Ectodermal cell (in vitro differentiated cells): ENCODE results near the gene TMEM132D.
"Not testable (repeated sequence)": the region's sequence is repeated elsewhere in the genome, so short reads cannot be mapped to it uniquely, and the experiment has no call there.

Source experiments
- H3K27ac ChIP-seq: 2 replicates; pipeline ENCODE4 v1.7.0; 2013; ENCODE audit warnings: mild to moderate bottlenecking, low read depth, low read length; ENCODE audit not compliant: insufficient read depth, poor library complexity, severe bottlenecking
- H3K27me3 ChIP-seq: 2 replicates; pipeline ENCODE4 v1.7.0; 2013; ENCODE audit warnings: mild to moderate bottlenecking, low read length; ENCODE audit not compliant: insufficient read depth, control insufficient read depth, poor library complexity, severe bottlenecking
- H3K36me3 ChIP-seq: one replicate; pipeline ENCODE4 v1.7.0; 2013; ENCODE audit warnings: low read length; ENCODE audit not compliant: control insufficient read depth, insufficient read depth
- H3K4me1 ChIP-seq: one replicate; pipeline ENCODE4 v1.7.0; 2013; ENCODE audit warnings: low read length; ENCODE audit not compliant: control insufficient read depth, insufficient read depth
- H3K4me3 ChIP-seq: 2 replicates; pipeline ENCODE4 v1.7.0; 2013; ENCODE audit warnings: low read depth, low read length, control low read depth; ENCODE audit not compliant: insufficient read depth
- H3K9me3 ChIP-seq: 2 replicates; pipeline ENCODE4 v1.7.0; 2013; ENCODE audit warnings: mild to moderate bottlenecking, low read length, moderate library complexity; ENCODE audit not compliant: control insufficient read depth
- whole genome bisulfite sequencing, 2 experiments: methylation state at CpG; one replicate each; pipeline ENCODE4 v1.1.7; 2013; ENCODE audit warnings: missing lambda C conversion rate in 2 of 2; 5-methylcytosine and 5-hydroxymethylcytosine counted together

Gene TMEM132D

GRCh38 chr12:129903092-129903945 lies 506 bp downstream of the TMEM132D start:
- no peak overlapping the region for H3K27ac ChIP-seq
- peaks cover 83% of the 10 kb centered on the region for H3K27me3 ChIP-seq
- no peaks in the 10 kb centered on the region for H3K9me3 ChIP-seq
- 0 to 1% methylated on average over 93 of the region's 93 CpGs for WGBS, 2 experiments
- no peaks in the 10 kb centered on the region for H3K36me3 ChIP-seq
- H3K4me3 ChIP-seq: peak overlapping the region; percentile 46
- peaks cover 3% of the 10 kb centered on the region for H3K4me1 ChIP-seq

- H3K27ac ChIP-seq: no peak overlapping the region
- H3K27me3 ChIP-seq: peaks cover 76% of the 10 kb centered on the region
- H3K36me3 ChIP-seq: no peaks in the 10 kb centered on the region
- H3K4me1 ChIP-seq: peaks cover 3% of the 10 kb centered on the region
- no peaks in the 10 kb centered on the region for H3K9me3 ChIP-seq
- WGBS, 2 experiments: 5 to 8% methylated on average over 19 of the region's 19 CpGs
- peak overlapping the region; percentile 37 for H3K4me3 ChIP-seq
Measured at GRCh38 chr12:129902371-129903091, 1.3 kb downstream of the TMEM132D start.

GRCh38 chr12:129901254-129901653 lies 2.6 kb downstream of the TMEM132D start:
- Histone ChIP-seq H3K36me3 (no peaks in the 10 kb centered on the region), H3K4me1 (peaks cover 3% of the 10 kb centered on the region), H3K27ac (no peak overlapping the region), H3K4me3 (no peak overlapping the region), H3K27me3 (peaks cover 63% of the 10 kb centered on the region), H3K9me3 (no peaks in the 10 kb centered on the region)
- 91 to 94% methylated on average over 2 of the region's 2 CpGs for WGBS, 2 experiments

- Histone ChIP-seq H3K4me3 (no peak overlapping the region), H3K9me3 (no peaks in the 10 kb centered on the region), H3K36me3 (no peaks in the 10 kb centered on the region), H3K27me3 (peaks cover 53% of the 10 kb centered on the region), H3K27ac (no peak overlapping the region), H3K4me1 (peaks cover 3% of the 10 kb centered on the region)
- 92% methylated on average over 10 of the region's 10 CpGs for WGBS, 2 experiments
Measured at GRCh38 chr12:129900306-129900705, 3.5 kb downstream of the TMEM132D start.

- H3K27ac ChIP-seq, H3K4me3 ChIP-seq, H3K36me3 ChIP-seq, H3K9me3 ChIP-seq, H3K4me1 ChIP-seq: not testable (repeated sequence)
- H3K27me3 ChIP-seq: peaks cover 41% of the 10 kb centered on the region
- WGBS, 2 experiments: 89 to 93% methylated on average over 1 of the region's 1 CpG
Measured at GRCh38 chr12:129899045-129899444, 4.8 kb downstream of the TMEM132D start.

GRCh38 chr12:129893691-129894090 lies 10.1 kb downstream of the TMEM132D start:
- Histone ChIP-seq H3K4me1 (no peaks in the 10 kb centered on the region), H3K4me3 (no peak overlapping the region), H3K27me3 (no peaks in the 10 kb centered on the region), H3K36me3 (no peaks in the 10 kb centered on the region), H3K27ac (no peak overlapping the region), H3K9me3 (no peaks in the 10 kb centered on the region)
- WGBS, 2 experiments: 94% methylated on average over 4 of the region's 4 CpGs

- no peak overlapping the region for H3K4me3 ChIP-seq
- H3K27me3 ChIP-seq: no peaks in the 10 kb centered on the region
- H3K36me3 ChIP-seq: no peaks in the 10 kb centered on the region
- H3K27ac ChIP-seq: no peak overlapping the region
- no peaks in the 10 kb centered on the region for H3K9me3 ChIP-seq
- H3K4me1 ChIP-seq: no peaks in the 10 kb centered on the region
- WGBS, 2 experiments: 38 to 45% methylated on average over 4 of the region's 4 CpGs
Measured at GRCh38 chr12:129887101-129887500, 16.7 kb downstream of the TMEM132D start.

GRCh38 chr12:129886541-129886940 lies 17.3 kb downstream of the TMEM132D start:
- Histone ChIP-seq H3K9me3 (no peaks in the 10 kb centered on the region), H3K4me1 (no peaks in the 10 kb centered on the region), H3K36me3 (no peaks in the 10 kb centered on the region), H3K27ac (no peak overlapping the region), H3K4me3 (no peak overlapping the region), H3K27me3 (no peaks in the 10 kb centered on the region)
- 72 to 83% methylated on average over 5 of the region's 5 CpGs for WGBS, 2 experiments

- H3K4me3 ChIP-seq: no peak overlapping the region
- 56 to 59% methylated on average over 3 of the region's 3 CpGs for WGBS, 2 experiments
- H3K27me3 ChIP-seq: no peaks in the 10 kb centered on the region
- no peaks in the 10 kb centered on the region for H3K9me3 ChIP-seq
- no peaks in the 10 kb centered on the region for H3K36me3 ChIP-seq
- H3K27ac ChIP-seq: no peak overlapping the region
- no peaks in the 10 kb centered on the region for H3K4me1 ChIP-seq
Measured at GRCh38 chr12:129885287-129885686, 18.5 kb downstream of the TMEM132D start.

- H3K9me3 ChIP-seq: no peaks in the 10 kb centered on the region
- no peak overlapping the region for H3K27ac ChIP-seq
- H3K36me3 ChIP-seq: no peaks in the 10 kb centered on the region
- 93 to 96% methylated on average over 11 of the region's 11 CpGs for WGBS, 2 experiments
- H3K4me3 ChIP-seq: no peak overlapping the region
- H3K27me3 ChIP-seq: peaks cover 31% of the 10 kb centered on the region
- peaks cover 15% of the 10 kb centered on the region for H3K4me1 ChIP-seq
Measured at GRCh38 chr12:129877411-129877810, 26.4 kb downstream of the TMEM132D start.
